GM18861 (cell line): ENCODE results near the gene BABAM2.

ENCODE experiments used
- ATAC-seq: cut with Tn5 transposase; IDR thresholded peaks from one replicate; pipeline ENCODE4 v1.9.1; 2021; ENCODE audit not compliant: unreplicated experiment

The BABAM2 gene

DNA sequence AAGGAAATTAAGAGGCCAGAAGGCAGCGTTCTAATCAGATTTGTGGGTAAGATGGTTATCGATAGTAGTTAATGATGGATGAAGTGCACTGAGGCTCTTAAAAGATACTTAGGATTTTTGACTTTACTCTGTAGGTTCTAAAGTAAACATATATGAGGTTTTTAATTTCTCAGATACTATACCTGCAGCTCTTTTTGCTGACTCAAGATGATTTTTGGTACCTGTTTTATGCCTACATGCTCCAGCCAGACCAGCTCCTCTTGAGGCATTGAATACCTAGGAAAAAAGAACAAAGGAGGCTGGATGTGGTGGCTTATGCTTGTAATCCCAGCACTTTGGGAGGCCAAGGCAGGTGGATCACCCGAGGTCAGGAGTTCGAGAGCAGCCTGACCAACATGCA is 260.5 kb downstream of the BABAM2 start:
- ATAC-seq: no peak

DNA sequence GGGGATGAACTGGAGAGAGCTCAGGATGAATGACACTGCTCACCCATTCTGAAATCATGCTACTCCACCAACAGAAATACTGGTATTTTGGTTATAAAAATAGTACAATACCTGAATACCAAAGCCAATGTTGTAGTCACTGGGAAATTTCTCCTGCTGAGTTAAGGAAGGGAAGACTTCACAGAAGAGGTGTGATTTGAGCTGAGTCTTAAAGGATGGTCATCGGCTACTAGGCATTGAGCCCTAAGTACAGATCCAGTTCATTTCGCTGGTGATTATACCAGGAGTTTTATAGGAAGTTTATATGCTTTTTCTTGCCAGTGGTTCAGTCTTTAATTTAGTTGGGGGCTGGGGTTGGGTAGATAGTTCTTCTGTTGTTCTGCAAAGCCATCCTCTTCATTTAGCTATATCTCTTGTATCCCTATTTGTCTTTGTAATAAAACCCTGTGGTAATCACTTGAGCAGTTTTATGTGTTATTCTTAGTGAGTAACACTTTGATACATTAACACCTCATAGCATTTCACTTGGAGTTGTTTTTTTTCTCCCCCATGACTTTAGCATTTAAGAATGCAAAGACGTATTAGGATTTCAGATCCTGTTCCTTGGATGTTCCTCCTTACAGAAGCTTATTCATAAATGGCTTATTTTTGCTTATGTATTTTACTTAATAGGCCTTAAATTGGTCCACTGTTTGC is 262.2 kb downstream of the BABAM2 start:
- ATAC-seq: no peak

DNA sequence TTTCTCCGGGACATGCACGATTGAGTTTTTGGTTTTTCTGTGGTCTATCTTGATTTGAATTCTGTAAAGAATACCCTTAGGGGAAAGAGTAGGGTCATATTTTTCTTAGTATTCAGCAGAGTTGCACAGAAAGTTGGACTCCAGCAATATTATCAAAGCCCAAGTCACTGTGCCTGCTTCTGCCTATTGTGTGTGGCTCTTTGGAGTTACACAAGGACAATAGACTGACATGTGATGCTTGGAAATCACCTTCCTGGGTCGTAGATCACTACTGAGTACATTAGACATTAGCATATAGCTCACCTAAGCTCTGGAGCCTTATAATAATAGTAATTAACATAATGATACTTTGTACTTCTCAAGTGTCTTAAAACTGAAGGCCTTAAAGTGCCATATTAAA is 263.3 kb downstream of the BABAM2 start:
- ATAC-seq: no peak

DNA sequence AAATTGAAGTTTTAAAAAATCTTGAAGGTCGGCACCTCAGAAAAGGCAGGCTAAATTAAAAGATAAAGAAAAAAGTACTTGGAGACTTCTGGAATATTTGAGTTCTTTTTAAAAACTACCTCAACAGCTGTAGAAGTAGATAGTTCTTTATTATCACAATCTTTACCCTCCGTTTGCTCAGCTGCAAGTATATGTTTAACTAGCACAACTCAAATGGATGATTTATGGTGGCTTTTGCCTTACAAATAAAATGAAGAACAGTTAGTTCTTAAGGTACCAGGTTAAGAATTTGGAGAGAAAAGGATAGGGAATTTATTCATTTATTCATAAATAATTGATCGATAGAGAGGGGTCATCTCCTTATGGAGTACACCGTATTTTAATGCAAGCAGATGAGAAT is 264.6 kb downstream of the BABAM2 start:
- ATAC-seq: no peak

DNA sequence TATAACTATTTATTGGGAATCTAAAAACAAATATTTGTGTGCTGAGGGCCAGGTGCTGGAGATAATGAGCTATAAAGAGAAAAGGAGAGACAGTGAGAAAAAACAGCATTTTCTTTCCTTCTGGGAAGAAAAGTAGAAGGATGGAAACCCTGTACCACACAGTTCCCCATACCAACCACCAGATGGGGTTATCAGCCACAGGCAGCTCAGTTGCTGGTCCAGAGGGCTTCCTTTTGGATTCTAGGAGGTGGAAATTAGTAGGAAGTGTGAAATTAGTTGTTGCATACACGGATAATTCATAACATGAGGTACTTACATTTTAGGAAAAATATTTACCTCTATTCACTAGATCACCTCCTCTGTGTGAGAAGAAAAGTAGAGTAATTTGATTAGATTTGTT is 265.1 kb downstream of the BABAM2 start:
- no peak for ATAC-seq

DNA sequence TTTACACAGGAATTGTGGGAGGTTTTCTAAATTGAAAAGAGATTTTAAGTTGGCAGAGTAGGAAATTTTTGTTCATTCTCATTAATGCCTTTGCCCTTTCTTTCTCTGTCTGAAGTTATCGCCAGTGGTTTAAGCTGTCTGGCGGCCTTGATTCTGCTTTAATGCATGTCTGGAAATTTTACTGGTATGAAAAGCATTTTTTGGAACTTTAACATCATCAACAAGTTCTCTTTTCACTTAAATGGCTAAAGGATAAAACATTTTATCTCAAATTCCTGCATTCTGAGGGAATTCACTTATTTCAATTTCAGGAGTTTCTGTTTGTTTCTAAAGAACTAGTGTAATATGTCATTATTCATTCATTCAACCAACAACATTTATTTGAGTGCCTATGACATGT is 268.3 kb downstream of the BABAM2 start:
- no peak for ATAC-seq

DNA sequence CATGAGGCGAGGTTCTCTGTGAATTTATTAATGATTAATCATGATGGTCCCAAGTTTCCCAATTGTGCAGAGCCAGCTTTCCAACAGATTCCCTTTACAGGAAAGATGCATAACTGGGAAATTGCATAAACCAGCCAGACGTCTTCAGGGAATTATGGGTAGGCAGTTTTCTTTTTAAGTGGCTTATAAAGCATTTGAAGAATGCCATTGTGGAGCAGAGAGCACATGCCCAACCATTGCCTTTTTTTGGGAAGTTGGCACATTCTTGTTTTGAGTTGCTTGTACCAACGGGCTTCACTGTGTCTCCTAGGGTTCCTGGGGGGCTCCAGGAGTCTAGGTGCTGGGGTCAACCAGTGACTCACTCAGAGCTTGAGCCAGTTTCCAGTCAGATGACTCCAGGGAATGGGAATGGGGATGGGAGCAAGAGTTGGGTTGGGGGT is 270.5 kb downstream of the BABAM2 start:
- no peak for ATAC-seq

DNA sequence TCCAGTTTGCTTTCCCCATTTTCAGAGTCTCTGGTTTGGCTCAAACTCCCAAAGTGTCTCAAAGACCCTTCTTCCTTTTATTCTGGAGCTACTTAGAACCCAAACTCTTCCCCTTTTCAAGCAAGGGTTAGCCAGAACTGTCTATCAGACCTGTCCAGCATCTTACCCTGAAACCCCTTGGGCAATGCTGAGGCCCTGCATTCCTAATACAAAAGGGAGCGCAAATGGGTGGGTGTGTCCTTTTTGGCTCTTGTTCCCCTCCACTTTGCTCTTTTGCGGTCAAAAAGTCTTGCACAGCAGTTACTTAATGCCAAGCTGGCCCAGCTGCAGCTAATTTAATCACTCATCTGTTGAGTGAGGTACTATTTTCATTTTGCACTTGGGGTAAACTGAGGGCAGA is 270.9 kb downstream of the BABAM2 start:
- no peak for ATAC-seq

DNA sequence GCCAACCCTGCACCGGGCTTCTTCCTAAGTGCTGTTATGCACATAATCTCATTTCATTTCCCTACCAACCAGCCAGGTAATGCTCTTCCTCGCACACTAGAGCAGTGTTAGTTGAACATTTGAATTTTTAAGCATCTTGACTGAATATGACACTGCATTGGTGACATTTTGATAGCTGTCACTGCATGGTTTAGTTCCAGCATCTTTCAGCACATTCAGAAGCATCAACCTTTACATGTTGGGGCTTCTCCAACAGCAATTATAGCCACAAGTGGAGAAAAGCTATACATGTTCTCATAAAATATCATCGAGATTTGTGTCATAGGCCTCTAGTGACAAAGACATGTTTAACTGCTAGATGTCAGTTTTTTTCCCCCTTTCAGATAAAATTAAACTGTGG is 272.0 kb downstream of the BABAM2 start:
- ATAC-seq: no peak

DNA sequence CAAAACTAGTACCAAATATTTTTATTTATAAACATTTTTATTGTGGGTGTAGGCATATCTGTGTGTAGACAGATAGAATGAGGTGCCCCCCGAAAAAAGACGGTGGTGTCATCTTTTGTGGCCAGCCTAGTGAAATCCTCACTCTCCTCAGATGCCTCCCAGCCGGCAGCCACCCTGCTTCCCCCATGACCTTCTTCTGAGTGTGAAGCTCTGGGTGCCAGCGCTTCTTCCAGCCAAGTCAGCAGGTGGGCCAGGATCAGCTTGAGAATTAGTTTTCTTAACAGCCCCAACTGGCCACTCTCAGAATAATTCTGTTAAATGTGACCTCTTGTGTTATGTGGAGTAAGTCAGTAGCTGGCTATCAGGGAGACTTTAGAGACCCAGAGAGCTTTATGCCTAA is 272.5 kb downstream of the BABAM2 start:
- ATAC-seq: no peak

DNA sequence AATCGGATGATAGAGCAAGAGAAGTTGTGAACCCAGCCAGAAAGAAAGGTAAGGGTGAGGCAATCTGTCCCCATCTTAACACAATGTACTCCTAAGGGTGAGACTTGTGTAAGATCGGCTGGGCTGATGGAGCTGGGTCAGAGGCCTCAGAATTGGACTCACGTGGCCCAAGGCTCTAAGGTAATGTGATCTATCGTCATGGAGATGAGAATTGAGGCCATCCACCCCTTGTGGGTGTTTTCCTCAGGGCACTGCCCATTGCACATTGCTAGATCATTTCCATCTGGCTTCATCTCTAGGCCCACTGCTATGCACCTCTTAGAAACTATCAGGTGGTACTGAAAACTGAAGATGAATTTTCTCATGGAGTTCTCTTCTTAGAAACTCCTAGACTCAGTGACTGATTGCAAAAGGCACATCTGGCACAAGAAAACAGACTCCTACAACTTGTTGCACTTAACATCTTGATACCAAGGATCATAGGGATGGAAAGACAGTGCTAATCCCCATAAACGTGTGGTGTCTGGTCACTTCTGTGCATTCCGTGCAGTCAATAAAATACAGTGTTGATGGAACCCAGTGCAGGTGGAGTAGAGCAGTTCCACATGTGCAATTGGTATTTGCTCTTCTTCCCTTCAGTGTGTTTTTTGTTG is 273.2 kb downstream of the BABAM2 start:
- no peak for ATAC-seq

DNA sequence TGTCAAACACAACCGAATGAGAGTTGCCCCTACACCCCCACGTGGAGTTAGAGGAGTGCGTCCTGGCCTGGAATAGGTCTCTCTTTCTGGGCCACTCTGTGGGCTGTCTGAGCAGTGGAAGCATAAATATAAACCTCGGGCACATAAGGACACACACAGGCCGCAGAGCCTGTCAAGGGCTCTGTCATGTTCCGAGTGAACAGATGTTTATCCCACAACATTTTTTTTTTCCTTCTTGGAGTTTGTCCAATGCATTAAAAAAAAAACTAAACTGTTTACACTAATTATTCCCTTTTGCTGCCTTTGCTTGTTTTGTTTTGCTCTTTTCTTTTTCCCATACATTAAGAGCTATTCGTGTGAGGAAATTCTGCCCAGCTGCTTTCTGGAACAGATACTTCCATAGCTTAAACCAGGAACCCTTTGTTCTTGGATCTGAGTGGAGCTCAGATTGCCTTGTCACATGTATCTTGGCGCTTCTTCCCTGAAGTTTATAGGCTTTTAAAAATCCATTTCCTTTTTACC is 273.8 kb downstream of the BABAM2 start:
- ATAC-seq: no peak

DNA sequence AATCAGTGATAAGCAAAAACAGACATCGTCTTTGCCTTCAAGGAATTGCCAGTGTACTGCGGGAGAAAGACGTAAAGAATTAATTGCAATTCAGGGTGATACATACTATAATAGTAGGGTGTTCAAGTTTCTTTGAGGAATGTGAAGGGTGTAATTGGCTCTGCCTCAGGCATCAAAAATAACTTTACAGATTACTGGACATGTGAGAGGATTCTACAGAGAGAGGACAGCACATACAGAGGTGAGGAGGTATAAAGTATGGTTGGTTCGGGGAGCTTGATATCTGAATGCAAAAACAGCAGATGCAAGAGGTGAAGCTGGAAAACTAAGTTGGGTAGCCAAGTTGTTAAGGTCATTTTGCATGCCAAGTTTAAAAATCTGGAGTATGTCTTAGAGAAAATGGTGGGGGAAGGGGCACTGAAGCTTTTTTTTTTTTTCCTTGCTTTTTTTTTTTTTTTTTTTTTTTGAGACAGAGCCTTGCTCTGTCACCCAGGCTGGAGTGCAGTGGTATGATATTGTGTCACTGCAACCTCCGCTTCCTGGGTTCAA is 274.6 kb downstream of the BABAM2 start:
- ATAC-seq: no peak

DNA sequence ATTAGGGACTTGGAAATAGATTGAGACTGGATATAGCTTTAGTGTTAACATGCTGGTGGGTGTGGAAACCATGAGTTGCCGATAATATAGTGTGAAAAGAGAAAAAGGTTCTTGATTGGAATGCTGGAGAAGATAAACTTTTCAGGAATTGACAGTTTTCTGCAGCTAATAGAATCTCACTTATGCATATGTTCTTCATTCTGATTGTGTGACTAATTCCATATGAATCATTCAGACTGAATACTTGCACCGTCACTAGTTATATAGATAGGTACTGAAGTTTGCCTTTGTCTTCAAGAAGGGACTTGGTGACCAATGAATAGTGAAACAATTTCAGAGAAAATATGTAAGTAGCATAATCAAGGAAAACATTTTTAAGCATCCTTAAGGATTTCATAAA is 276.4 kb downstream of the BABAM2 start:
- ATAC-seq: no peak

DNA sequence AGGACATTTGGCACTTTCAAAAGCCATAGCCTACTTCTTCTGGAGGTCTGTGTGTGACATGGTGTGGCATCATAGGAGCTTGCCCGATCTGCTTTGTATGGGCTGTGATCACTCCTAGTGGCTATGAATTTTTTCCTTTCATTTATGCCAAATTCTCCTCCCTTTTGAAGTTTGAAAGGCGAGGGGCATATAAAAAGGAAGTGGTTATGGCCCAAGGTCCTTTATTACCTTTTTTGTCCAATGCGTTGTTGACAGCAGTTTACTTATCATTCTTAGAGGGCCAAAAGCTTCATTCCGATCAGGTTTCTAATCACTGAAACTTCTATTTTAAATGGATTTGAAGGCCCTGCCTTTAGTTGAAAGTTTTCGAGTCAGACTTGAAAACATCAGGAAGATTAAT is 277.8 kb downstream of the BABAM2 start:
- no peak for ATAC-seq

DNA sequence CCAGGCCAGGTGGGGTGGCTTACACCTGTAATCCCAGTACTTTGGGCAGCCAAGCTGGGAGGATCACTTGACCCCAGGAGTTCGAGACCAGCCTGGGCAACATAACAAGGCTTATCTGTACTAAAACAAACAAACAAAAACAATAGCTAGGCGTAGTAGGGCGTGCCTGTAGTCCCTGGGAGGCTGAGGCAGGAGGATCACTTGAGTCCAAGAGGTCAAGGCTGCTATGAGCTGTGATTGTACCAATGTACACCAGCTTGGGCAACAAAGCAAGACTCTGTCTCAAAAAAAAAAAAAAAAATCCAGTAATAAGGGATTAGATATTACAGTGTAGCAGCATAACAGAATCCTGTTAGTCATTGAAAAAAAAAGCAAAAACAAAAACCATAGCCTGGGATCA is 279.0 kb downstream of the BABAM2 start:
- ATAC-seq: no peak

DNA sequence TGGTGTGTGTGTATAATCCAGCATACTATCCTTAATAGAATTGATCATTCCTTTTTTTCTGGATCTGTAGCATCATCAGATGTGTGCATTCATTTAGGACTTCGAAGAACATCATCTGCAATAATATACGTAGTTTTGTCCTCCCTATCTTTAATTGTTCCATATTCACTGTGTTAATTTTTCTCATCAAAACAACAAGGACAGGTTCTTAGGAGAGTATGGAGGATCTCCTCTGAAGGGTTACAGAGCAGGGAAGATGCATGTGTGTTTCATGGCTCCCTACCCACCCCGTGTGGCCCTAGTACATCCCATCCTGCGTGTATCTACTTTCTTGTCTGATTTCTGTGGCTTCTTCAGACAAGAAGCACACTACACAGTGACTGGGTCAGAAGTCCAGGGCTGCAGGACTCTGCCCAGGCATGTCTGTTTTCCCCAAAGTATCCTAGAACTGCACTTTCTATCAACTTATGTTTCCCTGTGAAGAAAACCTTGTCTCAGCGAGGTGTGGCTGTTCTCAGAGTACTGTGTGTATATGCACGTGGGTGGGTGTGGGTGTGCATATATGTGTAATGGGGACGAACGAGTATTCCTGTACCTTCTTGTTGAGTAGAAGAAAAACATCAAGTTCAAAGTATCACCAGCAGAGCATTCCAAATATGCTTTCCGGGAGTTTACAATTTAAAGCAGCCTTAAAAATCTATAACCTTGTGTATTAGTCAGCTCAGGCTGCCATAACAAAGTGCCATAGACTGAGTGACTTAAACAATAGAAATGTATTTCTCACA is 281.8 kb downstream of the BABAM2 start:
- no peak for ATAC-seq

DNA sequence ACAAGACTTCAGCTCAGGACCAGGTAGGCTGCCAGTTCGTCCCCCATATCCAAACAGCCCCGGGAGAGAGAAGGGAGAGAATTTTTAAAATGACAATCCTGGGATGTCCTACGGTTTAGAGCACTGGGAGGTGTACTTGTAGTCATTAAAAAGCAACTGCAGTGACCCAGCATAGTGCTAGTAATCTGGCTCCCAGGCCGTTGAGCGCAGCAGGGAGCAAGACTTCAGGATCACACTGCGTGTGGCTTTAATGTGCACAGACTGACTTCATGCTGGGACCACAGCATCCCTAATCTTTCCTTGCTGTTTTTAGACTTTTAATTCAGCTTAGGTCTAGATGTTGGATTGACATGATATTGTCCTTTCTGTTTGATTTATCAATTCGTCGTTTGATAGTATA is 282.8 kb downstream of the BABAM2 start:
- ATAC-seq: no peak

DNA sequence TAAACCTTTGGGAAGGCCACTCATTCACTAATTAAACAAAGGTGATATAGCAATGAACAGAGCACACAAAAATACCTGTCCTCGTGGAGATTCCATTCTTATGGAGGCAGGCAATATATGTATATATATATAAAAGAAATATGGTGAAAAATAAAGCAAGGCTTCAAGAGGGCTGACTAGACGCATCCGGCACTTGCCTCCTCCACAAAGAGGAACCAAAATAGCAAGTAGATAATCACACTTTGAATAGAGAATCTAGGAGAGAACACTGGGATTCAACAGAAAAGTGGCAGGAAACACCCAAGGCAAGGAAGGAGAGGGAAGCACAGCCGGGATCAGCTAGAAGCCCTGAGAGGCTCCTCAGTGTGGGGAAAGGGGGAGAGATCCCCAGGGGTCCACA is 283.7 kb downstream of the BABAM2 start:
- no peak for ATAC-seq

DNA sequence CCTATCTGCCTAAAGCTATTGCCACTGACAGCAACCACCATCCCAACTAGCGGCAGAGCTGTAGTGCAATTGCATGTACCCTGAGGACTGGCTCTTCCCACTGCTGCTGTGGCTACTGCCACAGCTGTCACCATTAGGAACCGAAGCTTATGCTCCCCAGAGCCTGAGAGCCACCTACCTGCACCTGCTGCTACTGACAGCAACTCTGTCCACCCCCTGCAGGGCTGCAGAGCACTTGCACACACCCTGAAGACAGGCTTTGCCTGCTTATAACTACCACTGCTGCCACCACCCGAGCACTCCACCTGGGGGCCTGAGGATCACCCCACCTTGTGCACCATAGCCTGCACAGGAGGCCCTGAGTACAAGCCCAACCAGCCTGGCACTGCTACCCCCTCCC is 284.5 kb downstream of the BABAM2 start:
- no peak for ATAC-seq

DNA sequence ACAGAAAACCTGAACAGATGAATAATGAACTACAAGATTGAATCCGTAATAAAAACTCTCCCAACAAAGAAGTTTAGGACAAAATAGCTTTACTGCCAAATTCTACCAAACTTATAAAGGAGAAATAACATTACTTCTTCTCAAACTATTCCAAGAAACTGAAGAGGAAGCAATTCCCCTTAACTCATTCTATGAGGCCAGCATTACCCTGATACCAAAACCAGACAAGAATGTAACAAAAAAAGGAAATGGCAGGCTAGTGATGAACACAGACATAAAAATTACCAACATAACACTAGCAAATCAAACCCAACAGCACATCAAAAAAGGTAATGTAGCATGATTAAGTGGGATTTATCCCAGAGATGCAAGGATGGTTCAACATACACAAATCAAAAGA is 288.4 kb downstream of the BABAM2 start:
- ATAC-seq: no peak

DNA sequence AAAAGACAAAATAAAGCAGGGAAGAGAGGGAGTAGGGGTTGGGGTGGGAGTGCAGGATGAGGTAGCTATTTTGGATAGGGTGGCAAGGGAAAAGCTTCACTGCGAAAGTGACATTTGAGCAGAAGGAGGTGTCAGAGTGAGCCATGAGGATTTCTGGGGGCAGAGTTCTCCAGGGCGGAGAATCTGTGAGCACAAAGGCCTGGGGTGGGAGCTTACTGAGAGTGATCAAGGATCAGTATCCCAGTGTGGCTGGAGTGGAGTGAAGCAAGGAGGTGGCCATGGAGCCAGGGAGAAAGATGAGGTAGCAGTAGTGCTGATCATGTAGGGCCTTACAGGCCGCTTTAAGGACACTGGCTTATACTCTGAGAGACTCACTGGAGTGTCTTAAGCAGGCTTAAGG is 291.3 kb downstream of the BABAM2 start:
- ATAC-seq: no peak
